GM19193 (cell line): ENCODE results near the gene PRSS12.

Experiments used
- POLR2A ChIP-seq: IDR thresholded peaks from 4 replicates; pipeline ENCODE4 v1.6.1; 2011; ENCODE audit not compliant: insufficient read depth, insufficient read length; ENCODE audit errors: extremely low read depth

Gene PRSS12

DNA sequence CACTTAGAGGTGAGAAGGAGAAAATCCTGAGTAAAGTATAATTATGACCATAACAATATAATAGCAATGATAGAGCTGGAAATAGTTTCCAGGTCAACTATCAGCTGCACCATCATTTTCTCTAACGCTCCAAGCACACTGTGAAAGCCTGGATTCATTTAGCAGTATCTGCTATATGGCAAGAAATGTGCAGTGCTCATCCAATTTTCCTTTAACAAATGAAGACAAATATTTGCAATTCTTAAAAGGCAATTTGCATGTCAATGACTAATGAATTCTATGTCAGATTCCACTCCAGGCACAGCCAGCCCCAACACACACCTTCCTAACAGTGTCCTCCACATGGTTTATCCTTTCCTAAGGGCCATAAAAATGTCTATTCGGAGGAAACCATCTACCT is 12.7 kb downstream of the PRSS12 start:
- TF ChIP-seq POLR2A: no peak

DNA sequence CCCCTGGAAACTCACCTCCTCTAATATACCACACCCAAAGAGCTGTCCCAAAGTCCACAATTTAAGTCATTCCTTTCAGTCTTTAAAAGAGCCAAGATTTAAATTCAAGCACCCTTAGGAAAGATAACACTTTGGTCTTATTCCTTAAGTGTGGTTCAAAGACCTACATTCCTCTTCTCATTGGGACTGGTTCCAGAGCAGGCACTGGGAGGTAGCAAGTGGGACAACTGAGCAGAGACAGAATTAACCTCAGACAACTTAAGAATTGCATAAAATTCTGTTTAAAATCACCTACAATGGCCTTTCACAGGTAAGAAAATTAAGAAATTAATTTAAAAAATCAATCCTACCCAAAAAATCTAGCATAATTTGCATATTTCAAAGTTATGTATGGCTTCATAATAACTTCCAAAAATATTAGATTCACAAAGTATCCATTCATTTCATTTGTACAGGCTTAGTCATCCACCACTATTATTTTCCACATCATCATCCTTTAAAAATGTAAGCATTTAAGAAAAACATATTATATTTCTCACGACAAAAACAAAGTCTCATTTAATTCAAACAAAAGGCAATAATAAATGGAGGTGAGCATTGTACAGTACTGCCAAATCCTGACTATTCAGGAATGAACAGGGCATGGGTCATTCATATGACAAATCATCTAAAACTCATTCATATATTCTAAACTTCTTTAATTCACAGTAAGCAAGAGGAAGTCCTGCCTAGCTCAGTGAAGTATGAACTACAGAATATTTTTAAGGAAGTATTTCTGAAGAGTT is 13.6 kb downstream of the PRSS12 start:
- no peak for TF ChIP-seq POLR2A

DNA sequence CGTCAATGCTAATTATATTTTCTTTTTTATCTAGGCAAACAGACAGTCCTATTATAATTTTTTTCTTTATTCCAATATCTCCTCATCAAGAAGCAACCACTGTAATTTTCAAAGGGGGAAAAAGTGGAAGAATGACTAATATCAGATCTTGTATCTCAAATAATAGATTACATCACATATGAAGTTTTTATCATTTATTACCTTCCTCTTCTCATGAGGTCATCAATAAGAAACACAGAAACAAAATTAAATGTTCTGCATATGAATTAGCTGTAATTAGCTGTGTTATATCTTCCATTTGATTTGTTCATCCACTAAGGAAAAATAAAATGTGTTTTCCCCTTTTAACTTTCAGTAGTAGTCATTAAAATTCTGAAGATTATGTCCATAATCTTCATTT is 14.3 kb downstream of the PRSS12 start:
- TF ChIP-seq POLR2A: no peak

DNA sequence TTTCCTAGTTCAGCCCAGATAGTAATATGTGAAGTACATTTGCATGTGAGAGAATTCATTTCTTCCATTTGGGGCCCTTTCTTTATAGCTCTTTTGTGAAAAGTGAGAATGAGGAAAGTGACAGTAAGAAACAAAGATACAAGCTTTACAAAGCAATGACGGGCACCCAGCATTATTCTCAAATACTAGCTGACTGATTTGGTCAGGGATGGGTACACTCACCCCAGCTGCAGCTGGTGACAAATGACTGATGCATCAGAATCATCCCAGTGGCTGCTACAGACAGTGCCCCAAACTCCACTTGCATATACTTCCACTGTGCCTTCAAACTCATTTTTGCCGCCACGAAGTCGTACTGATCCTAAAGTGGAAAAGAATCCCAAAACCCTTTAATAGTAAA is 14.8 kb downstream of the PRSS12 start:
- TF ChIP-seq POLR2A: no peak

DNA sequence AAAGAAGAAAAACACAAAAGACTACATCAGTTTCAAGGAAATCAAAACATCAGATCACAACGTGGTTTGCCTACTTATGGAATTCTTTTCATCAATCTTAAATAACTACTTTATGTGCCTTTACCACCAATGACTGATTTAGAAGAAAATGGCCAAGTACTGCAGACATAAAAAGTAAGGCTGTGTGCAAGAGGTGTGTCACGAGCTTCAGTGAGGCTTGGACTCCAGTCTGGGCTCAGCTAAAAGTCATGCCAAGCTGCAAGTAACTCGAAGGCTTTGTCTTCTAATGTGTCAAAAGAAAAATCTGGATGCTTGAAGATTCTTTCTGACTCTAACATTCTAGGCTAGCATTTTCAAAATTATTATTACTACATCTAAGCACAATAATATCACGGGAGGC is 17.0 kb downstream of the PRSS12 start:
- no peak for TF ChIP-seq POLR2A

DNA sequence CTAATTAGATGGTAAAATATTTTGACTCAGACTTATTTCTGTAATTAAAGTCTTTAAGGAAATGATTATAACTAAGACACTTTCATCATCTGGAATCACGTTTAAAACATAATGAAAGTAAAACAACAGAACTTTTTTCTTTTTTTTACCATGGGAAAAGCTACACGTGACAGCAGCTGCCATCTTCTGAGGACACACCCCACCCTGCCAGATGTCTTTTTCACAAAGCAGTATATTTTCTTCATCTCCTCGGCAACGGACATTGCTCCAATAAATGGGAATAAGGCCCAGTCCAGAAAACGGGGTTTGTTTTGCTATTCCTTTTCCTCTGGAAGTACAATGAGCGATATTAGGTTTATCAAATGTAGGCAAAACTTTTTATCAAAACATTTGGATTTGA is 17.5 kb downstream of the PRSS12 start:
- TF ChIP-seq POLR2A: no peak

DNA sequence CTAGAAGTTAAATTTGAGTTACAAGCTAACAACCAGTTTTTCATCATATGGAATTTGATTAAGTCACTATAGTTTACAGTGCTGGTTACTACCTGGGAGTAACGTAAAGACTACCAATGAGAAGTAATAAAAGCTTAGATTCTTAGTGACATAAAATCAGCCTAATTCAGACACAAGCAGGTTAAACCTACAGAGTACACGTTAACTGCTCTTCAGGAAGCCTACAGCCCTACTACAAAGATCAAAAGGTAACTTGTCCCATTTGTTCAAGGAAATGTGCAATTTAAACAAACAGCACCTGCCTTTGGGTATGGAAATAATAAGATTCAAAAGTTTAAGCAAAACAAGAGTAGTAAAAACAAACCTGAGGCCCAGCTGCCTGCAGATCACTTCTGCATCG is 21.5 kb downstream of the PRSS12 start:
- no peak for TF ChIP-seq POLR2A

DNA sequence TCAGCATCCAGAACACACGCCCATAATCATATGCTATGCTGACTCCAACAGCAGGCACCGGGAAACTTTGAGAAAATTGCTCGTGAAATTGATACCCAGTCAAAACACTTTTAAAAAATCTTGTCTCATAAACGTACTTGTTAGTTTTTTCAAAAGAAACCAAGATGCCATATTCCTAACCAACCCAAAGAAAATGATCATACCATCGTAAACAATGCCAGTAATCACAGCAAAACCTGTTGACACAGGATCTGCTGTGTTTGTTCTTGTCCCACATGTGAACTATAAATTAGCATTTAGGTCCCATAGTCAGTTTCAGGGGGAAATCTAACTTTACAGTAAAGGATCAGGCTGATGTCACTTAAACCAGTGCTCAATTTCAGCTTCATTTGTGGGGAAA is 23.0 kb downstream of the PRSS12 start:
- TF ChIP-seq POLR2A: no peak

DNA sequence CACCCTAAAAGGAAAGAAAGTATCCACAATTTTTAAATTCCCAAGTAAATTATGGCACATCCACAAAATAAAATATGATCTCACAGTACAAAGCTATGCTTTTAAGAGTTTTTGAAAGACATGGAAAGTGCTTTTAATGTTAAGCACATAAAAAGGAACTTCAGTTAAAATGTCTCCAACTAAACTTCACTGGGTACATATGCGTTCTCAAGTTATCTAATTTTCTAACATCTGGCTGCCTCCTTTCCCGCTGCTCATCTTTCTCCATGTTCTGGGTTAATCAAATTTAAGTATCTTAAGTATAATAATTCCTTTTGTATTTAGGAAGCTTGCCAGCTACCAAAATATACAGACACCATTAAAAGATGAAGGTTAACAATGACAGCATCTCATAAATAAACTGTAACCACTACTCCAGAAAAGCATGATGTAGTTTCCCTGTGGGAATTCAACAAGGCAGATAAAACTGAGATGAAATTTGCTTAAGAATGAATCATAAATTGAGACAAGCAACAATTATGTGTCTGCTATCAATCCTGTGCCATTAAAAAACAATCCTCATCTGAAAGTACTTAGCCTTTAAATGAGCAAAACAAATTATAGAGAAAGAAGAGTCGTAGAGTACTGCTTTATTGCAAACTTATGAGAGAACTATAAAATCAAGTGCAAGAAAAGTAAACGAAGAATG is 25.1 kb downstream of the PRSS12 start:
- no peak for TF ChIP-seq POLR2A

DNA sequence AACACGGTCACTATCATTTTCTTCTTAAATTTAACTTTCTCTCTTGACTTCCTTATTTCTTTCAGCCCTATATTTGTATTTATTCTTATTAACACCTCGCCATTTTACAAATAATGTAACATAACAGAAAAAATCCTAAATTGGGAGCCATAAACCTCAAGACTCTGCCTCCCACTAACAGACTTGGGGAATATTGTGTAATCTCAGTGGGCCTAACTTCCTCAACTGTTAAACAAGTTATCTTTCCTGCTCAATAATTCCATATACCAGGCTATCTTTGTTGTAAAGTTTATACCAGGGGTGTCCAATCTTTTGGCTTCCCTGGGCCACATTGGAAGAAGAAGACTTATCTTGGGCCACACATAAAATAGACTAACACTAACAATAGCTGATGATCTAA is 26.2 kb downstream of the PRSS12 start:
- TF ChIP-seq POLR2A: no peak

DNA sequence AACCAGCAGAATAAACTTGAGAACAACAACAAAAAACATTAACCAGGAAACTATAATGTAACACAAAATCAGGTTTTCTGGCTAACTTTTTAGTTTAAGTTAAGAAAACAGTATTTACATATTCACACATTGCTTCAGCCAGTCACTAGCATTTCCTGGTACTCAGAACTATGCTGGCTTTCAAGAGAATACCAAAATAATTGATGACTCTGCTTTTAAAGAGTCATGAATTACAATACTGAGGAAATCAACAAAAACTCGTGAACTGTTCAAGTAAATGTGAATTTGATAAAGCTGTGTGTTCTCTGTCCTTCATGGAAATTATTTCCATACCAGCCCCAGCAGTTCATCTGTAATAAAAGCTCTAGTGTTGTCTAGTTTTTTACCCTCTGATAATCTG is 27.4 kb downstream of the PRSS12 start:
- TF ChIP-seq POLR2A: no peak

DNA sequence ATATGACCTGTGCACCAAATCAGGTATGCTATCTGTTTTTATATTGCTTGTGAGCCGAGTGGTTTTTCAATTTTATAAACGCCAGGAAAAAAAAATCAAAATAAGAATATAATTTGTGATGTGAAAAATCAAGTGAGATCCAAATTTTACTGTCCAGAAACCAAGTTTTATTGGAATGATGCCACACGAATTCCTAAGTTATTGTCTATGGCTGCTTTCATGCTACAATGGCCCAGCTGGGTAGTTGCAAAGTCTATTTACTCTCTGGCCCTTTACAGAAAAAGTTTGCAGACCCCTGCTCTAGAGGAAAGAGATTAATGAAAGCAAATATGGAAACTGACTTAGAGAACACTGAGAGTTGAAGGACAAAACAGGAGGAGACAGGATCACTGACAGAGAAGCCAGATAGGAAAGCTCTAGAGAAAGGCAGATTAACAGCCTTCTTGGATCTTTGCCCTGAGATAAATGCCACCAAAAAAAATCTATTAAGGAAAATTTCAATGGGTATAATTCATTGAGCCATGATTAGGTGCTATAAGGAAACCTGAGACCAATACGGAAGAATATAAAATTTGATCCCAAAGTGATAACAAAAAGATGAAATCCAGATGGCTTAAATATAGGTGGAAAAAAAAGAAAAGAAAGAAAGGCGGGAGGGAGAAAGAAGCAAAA is 29.8 kb downstream of the PRSS12 start:
- TF ChIP-seq POLR2A: no peak

DNA sequence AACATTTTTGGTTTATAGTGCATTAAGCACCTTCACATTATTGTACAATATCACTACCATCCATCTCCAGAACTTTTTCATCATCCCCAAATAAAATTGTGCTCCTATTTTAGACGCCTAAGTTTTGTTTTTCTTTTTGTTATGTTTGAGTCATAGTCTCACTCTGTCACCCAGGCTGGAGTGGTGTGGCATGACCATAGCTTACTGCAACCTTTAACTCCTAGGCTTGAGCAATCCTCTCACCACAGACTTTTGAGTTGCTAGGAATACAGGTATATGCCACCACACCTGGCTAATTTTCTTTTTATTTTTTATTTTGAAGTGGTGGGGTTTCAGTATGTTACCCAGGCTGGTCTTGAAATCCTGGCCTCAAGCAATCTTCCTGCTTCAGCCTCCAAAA is 33.9 kb downstream of the PRSS12 start:
- TF ChIP-seq POLR2A: no peak

DNA sequence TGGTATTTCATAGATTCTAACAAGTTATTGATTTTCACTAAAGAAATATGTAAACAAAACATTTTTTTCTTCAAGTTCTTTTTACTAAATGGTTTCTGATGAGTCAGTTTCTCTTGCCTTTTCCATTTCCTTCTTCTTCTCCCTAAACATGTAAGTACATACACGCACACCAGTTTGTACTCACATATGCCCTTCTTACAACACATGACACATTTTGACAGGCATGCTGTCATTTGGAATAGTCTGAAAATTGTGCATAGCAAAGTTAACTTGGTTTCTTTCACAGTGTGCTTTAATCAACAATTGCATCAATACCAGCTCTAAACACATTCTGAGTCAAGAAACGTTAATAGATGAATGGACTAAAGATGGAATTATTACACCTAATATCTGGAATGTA is 35.1 kb downstream of the PRSS12 start:
- TF ChIP-seq POLR2A: no peak

DNA sequence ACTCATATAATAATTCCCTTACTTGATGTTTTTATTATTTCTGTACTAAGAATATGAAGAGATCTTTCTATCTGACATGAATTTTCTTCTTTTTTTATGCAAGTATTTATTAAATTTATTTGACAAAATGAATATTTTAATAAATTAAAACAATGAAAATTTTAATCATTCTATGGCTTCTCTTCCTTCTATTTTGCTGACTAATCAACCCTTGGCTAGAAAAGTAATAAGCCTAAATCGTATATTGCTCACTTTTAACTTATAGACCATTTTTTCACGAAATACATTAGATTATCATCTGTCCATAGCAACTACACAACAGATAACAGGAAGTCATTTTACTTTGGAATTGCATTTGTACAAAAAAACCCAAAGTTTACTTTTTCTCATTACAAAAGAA is 38.6 kb downstream of the PRSS12 start:
- TF ChIP-seq POLR2A: no peak

DNA sequence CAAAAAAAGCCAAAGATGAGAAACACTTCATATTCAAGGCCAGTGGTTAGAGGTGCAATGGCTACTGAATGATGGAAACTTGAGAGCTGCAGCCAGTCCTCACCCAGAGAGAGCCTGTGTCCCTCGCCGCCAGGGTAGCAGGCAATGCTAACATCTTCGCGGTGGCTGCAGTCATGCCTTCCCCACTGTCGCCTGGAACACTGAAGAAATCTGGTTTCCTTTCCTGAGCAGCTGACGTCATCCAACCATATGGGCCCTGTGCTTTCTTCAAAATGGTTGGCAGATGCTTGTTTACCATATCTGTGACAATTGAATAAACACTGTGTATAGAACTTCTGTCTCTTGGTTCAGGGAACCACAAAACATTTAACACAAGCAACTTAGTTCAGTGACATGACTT is 39.7 kb downstream of the PRSS12 start:
- no peak for TF ChIP-seq POLR2A
